ENCODE measurements around the gene CLEC14A. TPM values are rescaled to one million over a fixed set of nuclear protein-coding genes. Genes with fewer than 3 reads are reported as not detected.

CLEC14A gene
- total RNA-seq, 4 donors from 2014 or later = 4.0 to 11.0 (median 7.5) TPM

- H3K27me3 ChIP-seq = no peaks in the 10 kb centered on the region
- no peak overlapping the region for H3K4me3 ChIP-seq
- H3K36me3 ChIP-seq = no peaks in the 10 kb centered on the region
- DNase-seq = no peak
- H3K9me3 ChIP-seq = no peaks in the 10 kb centered on the region
- no peaks in the 10 kb centered on the region for H3K4me1 ChIP-seq
- no peak for TF ChIP-seq POLR2A (IDR thresholded peaks at IDR 0.05)
- no peak for TF ChIP-seq CTCF (IDR thresholded peaks at IDR 0.05)
- H3K27ac ChIP-seq = no peak overlapping the region
Measured at GRCh38 chr14:38243696-38244240, 12.1 kb downstream of the CLEC14A start.

- Histone ChIP-seq H3K36me3 (no peaks in the 10 kb centered on the region), H3K9me3 (no peaks in the 10 kb centered on the region), H3K4me3 (no peak overlapping the region), H3K27ac (no peak overlapping the region), H3K4me1 (no peaks in the 10 kb centered on the region), H3K27me3 (no peaks in the 10 kb centered on the region)
- DNase-seq = no peak
- TF ChIP-seq POLR2A (IDR thresholded peaks at IDR 0.05) (no peak), CTCF (IDR thresholded peaks at IDR 0.05) (no peak)
Measured at GRCh38 chr14:38238878-38239277, 17.0 kb downstream of the CLEC14A start.

GRCh38 chr14:38238332-38238731 lies 17.6 kb downstream of the CLEC14A start:
- H3K27me3 ChIP-seq = no peaks in the 10 kb centered on the region
- H3K4me3 ChIP-seq = no peak overlapping the region
- H3K27ac ChIP-seq = no peak overlapping the region
- no peak for DNase-seq
- no peaks in the 10 kb centered on the region for H3K36me3 ChIP-seq
- no peak for TF ChIP-seq POLR2A (IDR thresholded peaks at IDR 0.05)
- TF ChIP-seq CTCF (IDR thresholded peaks at IDR 0.05) = no peak
- H3K9me3 ChIP-seq = no peaks in the 10 kb centered on the region
- H3K4me1 ChIP-seq = no peaks in the 10 kb centered on the region

GRCh38 chr14:38233218-38233617 lies 22.7 kb downstream of the CLEC14A start:
- H3K4me3 ChIP-seq = no peak overlapping the region
- H3K36me3 ChIP-seq = no peaks in the 10 kb centered on the region
- no peak overlapping the region for H3K27ac ChIP-seq
- TF ChIP-seq CTCF (IDR thresholded peaks at IDR 0.05) = no peak
- H3K4me1 ChIP-seq = no peaks in the 10 kb centered on the region
- H3K27me3 ChIP-seq = no peaks in the 10 kb centered on the region
- no peak for DNase-seq
- no peaks in the 10 kb centered on the region for H3K9me3 ChIP-seq

GRCh38 chr14:38226366-38226765 lies 29.5 kb downstream of the CLEC14A start:
- DNase-seq = no peak
- H3K4me3 ChIP-seq = no peak overlapping the region
- H3K36me3 ChIP-seq = no peaks in the 10 kb centered on the region
- no peak overlapping the region for H3K27ac ChIP-seq
- TF ChIP-seq POLR2A (IDR thresholded peaks at IDR 0.05) (no peak), CTCF (IDR thresholded peaks at IDR 0.05) (no peak)
- no peaks in the 10 kb centered on the region for H3K9me3 ChIP-seq
- H3K27me3 ChIP-seq = no peaks in the 10 kb centered on the region
- no peaks in the 10 kb centered on the region for H3K4me1 ChIP-seq

GRCh38 chr14:38225946-38226345 lies 29.9 kb downstream of the CLEC14A start:
- no peaks in the 10 kb centered on the region for H3K36me3 ChIP-seq
- no peak for TF ChIP-seq CTCF (IDR thresholded peaks at IDR 0.05)
- TF ChIP-seq POLR2A (IDR thresholded peaks at IDR 0.05) = no peak

More at GRCh38 chr14:38225946-38226345, 29.9 kb downstream of the CLEC14A start:
- Histone ChIP-seq H3K4me3 (no peak overlapping the region), H3K27me3 (no peaks in the 10 kb centered on the region), H3K9me3 (no peaks in the 10 kb centered on the region), H3K27ac (no peak overlapping the region), H3K4me1 (no peaks in the 10 kb centered on the region)
- no peak for DNase-seq

Data from Peyer's patch (tissue), 4 donors.